ENCODE data around the gene AADAC.
"Not testable (repeated sequence)": the region's sequence is repeated elsewhere in the genome, so short reads cannot be mapped to it uniquely, and the experiment has no call there.

Gene AADAC

GRCh38 chr3:151859905-151860304 is 46.0 kb downstream of the AADAC start:
- no peak for DNase-seq

DNA sequence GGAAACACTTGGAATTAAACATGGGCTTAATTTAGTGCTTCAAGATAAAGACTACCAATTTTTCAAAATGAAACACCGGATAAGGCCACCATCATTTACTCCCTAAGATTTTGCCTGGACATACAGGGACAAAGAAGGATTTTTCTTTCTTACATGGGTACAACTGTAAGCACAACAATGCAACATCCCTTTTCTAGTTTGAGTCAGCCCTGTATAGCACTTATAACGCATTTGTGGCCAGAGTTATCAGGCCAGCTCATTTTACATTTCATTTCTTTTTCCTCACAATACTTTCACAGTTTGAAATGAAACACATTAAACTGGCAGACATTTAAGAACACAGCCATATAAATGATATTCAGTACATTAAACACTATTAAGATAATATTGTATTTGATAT is 49.7 kb downstream of the AADAC start:
- no peak for DNase-seq

GRCh38 chr3:151864423-151865101 is 50.6 kb downstream of the AADAC start:
- no peak for DNase-seq

DNA sequence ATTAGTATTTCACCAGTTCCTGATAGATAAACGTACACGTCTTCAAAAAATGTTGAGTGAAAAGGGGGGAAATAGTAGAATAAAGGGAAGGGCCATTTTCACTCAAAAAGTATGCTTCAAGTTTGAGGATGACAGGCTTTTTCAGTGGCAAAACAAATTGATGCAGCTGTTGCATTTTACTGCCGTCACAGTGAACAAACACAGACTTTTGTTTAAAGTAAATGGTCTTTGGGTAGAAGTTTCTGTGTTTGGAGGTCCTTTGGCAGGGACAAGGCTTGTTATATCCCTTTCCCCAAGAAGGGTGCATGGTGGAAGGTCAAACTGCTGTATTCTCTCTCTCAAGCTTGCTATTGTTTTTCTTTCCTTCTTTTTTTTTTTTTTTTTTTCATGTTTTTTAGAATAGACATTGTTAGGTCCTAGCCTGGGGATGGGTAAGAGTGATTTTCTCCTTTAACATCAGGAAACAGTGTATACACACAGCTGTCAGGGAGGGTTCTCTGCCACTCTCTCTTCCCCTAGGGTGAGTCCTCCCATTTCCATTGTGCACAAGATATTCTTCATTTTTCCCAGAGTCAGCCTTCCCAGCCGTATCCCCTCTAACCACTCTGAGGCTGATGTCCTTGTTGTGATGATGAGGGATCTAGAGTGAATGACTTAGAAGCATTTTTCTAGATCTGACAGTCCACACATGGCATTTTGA is 52.9 kb downstream of the AADAC start:
- no peak for DNase-seq

DNA sequence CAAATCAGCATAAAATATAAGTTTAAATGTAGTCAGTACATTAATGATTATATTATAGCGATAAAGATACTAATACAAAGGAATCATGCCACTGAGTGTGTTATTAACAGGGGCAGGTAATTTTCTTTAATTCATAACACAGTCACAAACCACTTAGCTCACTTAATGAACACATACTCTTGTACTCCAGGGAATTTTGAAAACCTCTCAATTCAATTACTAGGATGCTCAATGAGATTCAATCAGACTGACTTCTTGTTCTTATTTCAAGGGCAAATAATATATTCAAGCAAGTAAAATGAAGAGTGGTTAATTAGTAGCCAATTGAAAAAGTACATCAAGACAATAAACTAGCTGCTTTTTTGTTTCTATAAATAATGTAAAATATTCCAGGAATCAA is 53.8 kb downstream of the AADAC start:
- DNase-seq = no peak

GRCh38 chr3:151869181-151869580 is 55.3 kb downstream of the AADAC start:
- DNase-seq = no peak

DNA sequence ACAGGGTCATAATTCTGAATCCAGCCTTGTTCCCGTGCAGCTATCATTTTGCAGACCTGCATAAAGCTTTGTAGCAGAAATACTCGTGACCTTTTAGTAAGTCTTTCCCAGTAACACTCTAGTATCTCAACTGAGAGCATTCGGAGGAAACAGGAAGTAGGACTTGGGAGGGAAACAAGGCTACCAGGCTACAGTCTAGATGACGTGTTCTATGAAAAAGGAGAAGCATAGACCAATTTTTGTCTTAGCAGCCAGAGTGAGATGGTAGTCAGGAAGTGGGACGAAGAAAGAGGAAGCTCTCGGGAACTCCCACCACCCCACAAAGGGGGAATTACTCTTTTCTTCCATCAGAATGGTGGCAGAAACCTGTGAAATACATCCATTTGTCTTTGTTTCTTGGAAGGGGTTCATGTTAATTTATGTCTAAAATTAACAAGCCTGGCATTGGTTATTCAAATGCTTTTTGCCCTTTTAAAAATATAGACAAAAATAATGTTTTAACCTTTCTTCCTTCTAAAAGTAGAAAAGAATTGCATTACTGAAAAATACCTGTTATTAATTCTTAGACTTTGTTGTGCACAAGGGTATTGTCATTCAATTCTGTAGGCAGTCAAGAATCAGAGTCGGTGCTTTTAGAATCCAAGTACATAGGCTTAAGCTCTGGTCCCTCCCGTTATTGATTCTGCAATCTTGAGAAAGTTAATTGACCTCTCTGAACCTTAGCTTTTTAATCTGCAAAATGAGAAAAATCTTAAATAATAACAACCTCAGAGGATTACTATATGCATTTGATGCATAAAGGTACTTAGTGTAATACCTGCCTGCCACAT is 57.9 kb downstream of the AADAC start:
- DNase-seq = no peak

- no peak for DNase-seq
These were observed 59.5 kb downstream of the AADAC start, which contains the start of gene SUCNR1 for GRCh38 chr3:151873398-151873797. SUCNR1 (plus strand) TSS chr3:151873643; CDS start chr3:151879893, 6,250 bp downstream.

- not testable (repeated sequence) for DNase-seq
These were observed 60.2 kb downstream of the AADAC start for GRCh38 chr3:151874079-151874478.

GRCh38 chr3:151875759-151876158 is 61.8 kb downstream of the AADAC start:
- no peak for DNase-seq

- no peak for DNase-seq
These were observed 63.4 kb downstream of the AADAC start for GRCh38 chr3:151877269-151877668.
